Activated naive CD4-positive, alpha-beta T cell treated with anti-CD3 and anti-CD28 coated beads, Interleukin-2, amount 50 U/mL, for 16 hours (primary cell): ENCODE measurements around the gene PTPRCAP.

Experiments
- DNase-seq: peaks from one replicate; pipeline ENCODE4 v3.0.0-alpha.2; 2020

Gene PTPRCAP

GRCh38 chr11:67395555-67396258 lies 41.8 kb downstream of the PTPRCAP start:
- no peak for DNase-seq

DNA sequence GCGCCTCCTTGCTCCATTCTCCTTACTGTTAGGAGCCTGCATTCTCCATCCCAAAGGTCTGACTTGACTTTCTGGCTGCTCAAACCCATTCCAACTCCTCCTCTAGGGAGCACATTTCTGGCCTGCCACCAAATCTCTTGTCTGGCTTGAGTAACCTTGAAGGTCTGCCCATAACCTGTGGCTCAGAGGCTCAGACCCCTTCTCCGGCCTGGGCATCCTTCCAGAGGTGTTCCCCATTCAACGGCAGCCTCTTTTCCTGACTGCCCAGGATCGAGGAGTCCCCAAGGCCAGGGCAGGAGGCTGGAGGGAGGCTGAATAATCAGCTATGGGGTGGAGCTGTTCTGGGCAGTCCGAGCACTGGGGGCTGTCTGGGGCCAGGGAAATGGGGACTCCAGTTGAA lies 43.5 kb downstream of the PTPRCAP start:
- DNase-seq, result no peak

DNA sequence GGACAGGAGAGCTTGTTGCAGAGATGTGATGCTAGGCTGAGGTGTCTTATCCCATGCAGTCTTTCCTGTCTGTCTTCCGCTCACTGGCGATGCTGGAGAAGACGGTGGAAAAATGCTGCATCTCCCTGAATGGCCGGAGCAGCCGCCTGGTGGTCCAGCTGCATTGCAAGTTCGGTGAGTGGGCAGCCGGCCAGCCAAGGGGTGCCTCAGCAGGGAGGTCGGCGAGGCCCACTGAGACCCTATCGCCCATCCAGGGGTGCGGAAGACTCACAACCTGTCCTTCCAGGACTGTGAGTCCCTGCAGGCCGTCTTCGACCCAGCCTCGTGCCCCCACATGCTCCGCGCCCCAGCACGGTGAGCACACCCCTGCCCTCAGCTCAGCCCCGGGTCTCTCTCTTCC lies 44.0 kb downstream of the PTPRCAP start:
- DNase-seq, result no peak

GRCh38 chr11:67392183-67392715 lies 45.2 kb downstream of the PTPRCAP start:
- no peak for DNase-seq

DNA sequence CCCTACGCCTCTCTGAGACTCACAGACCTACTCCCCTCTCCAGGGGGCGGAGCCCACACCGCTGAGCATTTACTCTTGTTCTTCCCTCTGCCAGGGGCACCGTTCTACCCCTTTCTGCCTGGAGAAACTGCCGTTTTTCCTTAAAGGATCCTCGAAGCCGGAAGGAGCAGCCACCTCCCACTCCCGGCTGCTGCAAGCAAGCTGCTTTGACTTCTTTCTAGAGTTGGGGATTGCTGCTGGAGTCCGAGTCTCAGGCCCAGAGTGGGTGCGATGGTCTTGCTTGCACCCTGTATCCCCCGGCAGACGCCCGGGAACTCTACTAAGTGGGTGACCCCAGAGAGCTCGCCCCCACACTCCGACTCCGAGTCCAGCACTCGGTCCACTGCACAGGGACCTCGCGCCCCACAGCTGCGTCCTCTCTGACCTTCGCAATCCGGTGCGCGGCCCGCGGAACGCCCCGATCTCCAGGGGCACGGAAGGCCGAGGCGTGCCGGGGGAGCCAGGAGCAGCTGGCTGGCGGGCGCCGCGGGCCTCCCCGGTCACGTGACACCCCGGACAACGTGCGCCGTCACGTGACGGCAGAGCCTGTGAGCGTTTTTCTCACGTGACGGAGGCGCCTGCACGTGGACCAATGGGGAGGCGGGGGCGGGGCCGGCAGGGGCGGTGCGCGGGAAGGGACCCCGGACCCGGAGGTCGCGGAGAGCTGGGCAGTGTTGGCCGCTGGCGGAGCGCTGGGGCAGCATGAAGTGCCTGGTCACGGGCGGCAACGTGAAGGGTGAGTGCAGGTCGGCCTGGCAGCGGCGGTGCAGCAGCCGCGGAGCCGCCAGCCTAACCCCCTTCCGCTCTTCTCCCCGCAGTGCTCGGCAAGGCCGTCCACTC lies 45.9 kb downstream of the PTPRCAP start, which contains the start of gene RAD9A:
Gene RAD9A, plus strand, starts transcription at position 683 of the 879 bp plus-strand sequence. Its CDS starts 59 bp downstream, at position 742.
- peak; percentile 93 for DNase-seq

GRCh38 chr11:67390947-67391303 lies 46.6 kb downstream of the PTPRCAP start:
- no peak for DNase-seq

DNA sequence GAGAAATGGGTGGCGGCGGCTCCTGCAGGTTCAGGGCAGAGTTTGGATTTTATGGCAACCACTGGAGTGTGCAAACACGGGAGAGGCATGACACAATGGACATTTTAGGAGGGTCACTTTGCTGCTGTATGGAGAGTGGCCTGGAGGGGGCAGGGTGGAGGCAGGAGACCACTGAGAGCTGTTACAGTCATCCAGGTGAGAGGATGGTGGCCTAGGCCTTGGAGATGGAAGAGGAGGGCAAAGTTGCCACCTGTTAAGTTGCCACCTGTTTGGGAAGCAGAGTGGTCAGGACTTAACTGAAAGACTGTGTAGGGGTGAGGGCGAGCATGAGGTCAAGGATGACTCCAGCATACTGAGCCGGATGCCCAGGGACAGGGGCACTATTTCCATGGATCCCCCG lies 48.0 kb downstream of the PTPRCAP start:
- peak; percentile 57 for DNase-seq

DNA sequence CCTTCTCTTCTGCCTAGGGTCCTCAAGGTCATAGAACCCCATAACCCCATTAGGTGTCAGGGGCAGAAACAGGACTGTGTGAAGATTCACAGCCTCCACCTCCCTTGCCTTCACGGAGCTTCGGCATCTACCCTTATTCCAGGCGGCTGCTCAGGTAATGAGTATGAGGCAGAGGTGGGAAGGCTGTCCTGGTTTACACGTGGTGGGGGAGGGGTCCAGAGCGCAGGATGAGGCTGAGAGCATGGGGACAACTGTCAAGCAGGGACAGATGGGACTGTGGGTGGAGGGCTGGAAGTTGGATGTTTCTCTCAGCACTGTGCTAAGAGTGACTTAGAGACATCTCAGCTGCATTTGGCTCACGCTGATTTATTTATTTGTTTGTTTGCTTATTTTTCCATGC lies 50.0 kb downstream of the PTPRCAP start:
- no peak for DNase-seq

- no peak for DNase-seq
These were observed 50.4 kb downstream of the PTPRCAP start for GRCh38 chr11:67387069-67387468.
